GM12878 (cell line): ENCODE results near the gene SLC25A43. TPM values are rescaled to one million over a fixed set of nuclear protein-coding genes. Genes with fewer than 3 reads are reported as not detected.

Experiments
- ATAC-seq: fragments of 200-7000 bp; cut with Tn5 transposase; 3 replicates; pipeline ENCODE4 v1.9.1; 2020; ENCODE audit warnings: mild to moderate bottlenecking, moderate library complexity
- BruUV-seq: library from RNA; stranded (reverse); fragments of 400-500 nt; replicated peaks from 2 replicates; lab custom pipeline; 2021; lab: Mats Ljungman, UMichigan
- CTCF ChIA-PET: fragments of 300-600 bp; sonication (Branson Sonifier 250); formaldehyde crosslinking; extraction: SDS; loops from one replicate; lab custom pipeline; 2021; ENCODE audit warnings: inconsistent platforms; lab: Yijun Ruan, JAX
- POLR2A ChIA-PET: fragments of 350-600 bp; formaldehyde crosslinking; extraction: SDS; loops from one replicate; lab custom pipeline; 2021; ENCODE audit warnings: inconsistent platforms; lab: Charles Lee
- RAD21 ChIA-PET: fragments of 300-600 bp; sonication (Branson Sonifier 250); formaldehyde crosslinking; loops from one replicate; lab custom pipeline; 2023; ENCODE audit warnings: antibody characterized with exemption; ENCODE audit not compliant: unreplicated experiment; lab: Charles Lee
- SMC1A ChIA-PET: fragments of 300-600 bp; sonication (Branson Sonifier 250); formaldehyde crosslinking; loops from one replicate; lab custom pipeline; 2023; ENCODE audit not compliant: unreplicated experiment, uncharacterized antibody; lab: Charles Lee
- DNase-seq: peaks from one replicate; pipeline ENCODE4 v3.0.0-alpha.2; 2011; ENCODE audit warnings: low read depth, low spot score
- FAIRE-seq: peaks from 3 replicates; lab custom pipeline; 2011; peaks lifted over from hg19 to GRCh38; lab: Jason Lieb, UNC
- H2AFZ ChIP-seq: 2 replicates; pipeline ENCODE4 v1.6.0; 2011; ENCODE audit warnings: low read depth, low read length, control low read depth; ENCODE audit not compliant: control insufficient read depth
- H3K27ac ChIP-seq: 2 replicates; pipeline ENCODE4 v1.5.1; 2011; ENCODE audit warnings: control low read depth; ENCODE audit not compliant: control insufficient read depth, insufficient read depth
- H3K27me3 ChIP-seq, 2 experiments: replicated peaks in 1 of 2; 2 replicates each; pipeline versions ENCODE4 v1.6.0 to v1.6.1; 2011; ENCODE audit warnings: low read length in 1 of 2; ENCODE audit not compliant: control insufficient read depth in 2 of 2, insufficient read depth in 2 of 2
- H3K36me3 ChIP-seq, 2 experiments: 2 replicates each; pipeline ENCODE4 v1.5.1; 2011; ENCODE audit warnings: low read length in 1 of 2; ENCODE audit not compliant: control insufficient read depth in 2 of 2, insufficient read depth in 2 of 2
- H3K4me1 ChIP-seq: 2 replicates; pipeline ENCODE4 v1.6.1; 2011; ENCODE audit warnings: mild to moderate bottlenecking, low read length, moderate library complexity, mixed read lengths; ENCODE audit not compliant: control insufficient read depth, insufficient read depth
- H3K4me2 ChIP-seq: 2 replicates; pipeline ENCODE4 v1.6.0; 2011; ENCODE audit warnings: control low read depth; ENCODE audit not compliant: control insufficient read depth, insufficient read depth
- H3K4me3 ChIP-seq: fragments of 200-600 bp; sonication (generic); 2 replicates; pipeline ENCODE4 v1.5.1; 2016
- H3K79me2 ChIP-seq: 2 replicates; pipeline ENCODE4 v1.6.0; 2011; ENCODE audit warnings: low read length; ENCODE audit not compliant: control insufficient read depth, insufficient read depth
- H3K9ac ChIP-seq: 2 replicates; pipeline ENCODE4 v1.8.0; 2011; ENCODE audit warnings: low read length, control low read depth, mixed read lengths; ENCODE audit not compliant: control insufficient read depth, insufficient read depth
- H3K9me3 ChIP-seq: replicated peaks from 3 replicates; pipeline ENCODE4 v1.5.1; 2011; ENCODE audit warnings: mild to moderate bottlenecking, low read length; ENCODE audit not compliant: control insufficient read depth, insufficient read depth
- H4K20me1 ChIP-seq: 2 replicates; pipeline ENCODE4 v1.6.0; 2011; ENCODE audit not compliant: control insufficient read depth, insufficient read depth
- BCLAF1 ChIP-seq: fragments of 450-650 bp; IDR thresholded peaks from 2 replicates; pipeline ENCODE4 v1.6.1; 2017; ENCODE audit warnings: antibody characterized with exemption, mild to moderate bottlenecking, moderate library complexity
- CEBPZ ChIP-seq: fragments of 150-350 bp; IDR thresholded peaks from 2 replicates; pipeline ENCODE4 v1.6.1; 2016; ENCODE audit warnings: low read depth, low read length
- CREB1 ChIP-seq: IDR thresholded peaks from 2 replicates; pipeline ENCODE4 v1.6.1; 2012; ENCODE audit warnings: low read depth, mild to moderate bottlenecking, inconsistent platforms
- EP300 ChIP-seq, 2 experiments: fragments of 150-350 bp in 1 of 2; IDR thresholded peaks; 2 replicates each; pipeline ENCODE4 v1.6.1; 2011 to 2012; ENCODE audit warnings: low read depth in 2 of 2, low read length in 2 of 2, borderline replicate concordance in 1 of 2, improper control_type of control experiment in 1 of 2, inconsistent platforms in 1 of 2; ENCODE audit not compliant: control insufficient read depth in 1 of 2
- FOXM1 ChIP-seq: IDR thresholded peaks from 2 replicates; pipeline ENCODE4 v1.6.1; 2012; ENCODE audit warnings: low read depth, mild to moderate bottlenecking, inconsistent platforms, low read length, moderate library complexity
- MEF2B ChIP-seq: fragments of 450-650 bp; IDR thresholded peaks from 2 replicates; pipeline ENCODE4 v1.6.1; 2018; ENCODE audit warnings: mild to moderate bottlenecking, moderate library complexity; ENCODE audit not compliant: partially characterized antibody, poor library complexity, severe bottlenecking
- NFXL1 ChIP-seq: fragments of 450-650 bp; IDR thresholded peaks from 2 replicates; pipeline ENCODE4 v1.6.1; 2017; ENCODE audit warnings: antibody characterized with exemption, mild to moderate bottlenecking, borderline replicate concordance
- NR2F1 ChIP-seq: fragments of 450-650 bp; conservative IDR thresholded peaks from 2 replicates; pipeline ENCODE4 v1.6.1; 2017; ENCODE audit warnings: mild to moderate bottlenecking
- PAX8 ChIP-seq: fragments of 450-650 bp; IDR thresholded peaks from 2 replicates; pipeline ENCODE4 v1.6.1; 2017; ENCODE audit warnings: mild to moderate bottlenecking, moderate library complexity
- PBX3 ChIP-seq: IDR thresholded peaks from 2 replicates; pipeline ENCODE4 v1.6.1; 2011; ENCODE audit warnings: mild to moderate bottlenecking, low read depth, low read length, moderate library complexity; ENCODE audit not compliant: insufficient replicate concordance
- POLR2A ChIP-seq: IDR thresholded peaks from 2 replicates; pipeline ENCODE4 v1.6.1; 2011; ENCODE audit warnings: low read depth, mild to moderate bottlenecking, low read length
- SP1 ChIP-seq: IDR thresholded peaks from one replicate; pipeline ENCODE4 v1.6.1; 2011; ENCODE audit warnings: low read depth, low read length
- SUPT20H ChIP-seq: IDR thresholded peaks from 2 replicates; pipeline ENCODE4 v1.6.1; 2011; ENCODE audit warnings: low read depth, mild to moderate bottlenecking, low read length, moderate library complexity, borderline replicate concordance; ENCODE audit not compliant: control insufficient read depth
- TCF7 ChIP-seq: IDR thresholded peaks from 2 replicates; pipeline ENCODE4 v1.6.1; 2014; ENCODE audit warnings: antibody characterized with exemption, borderline replicate concordance
- YY1 ChIP-seq: IDR thresholded peaks from 2 replicates; pipeline ENCODE4 v1.6.1; 2011; ENCODE audit warnings: low read depth, mild to moderate bottlenecking, low read length
- ZNF274 ChIP-seq: IDR thresholded peaks from one replicate; pipeline ENCODE4 v1.8.0; 2011; ENCODE audit not compliant: insufficient read length, insufficient read depth
- ZZZ3 ChIP-seq: IDR thresholded peaks from 2 replicates; pipeline ENCODE4 v1.6.1; 2011; ENCODE audit warnings: low read depth; ENCODE audit not compliant: control insufficient read depth, insufficient read length
- WGBS: methylation state at CpG from one replicate; pipeline ENCODE4 v1.1.6; 2016; ENCODE audit warnings: low lambda C conversion rate; ENCODE audit not compliant: insufficient replicate concordance, insufficient coverage; ENCODE audit errors: missing lambda C conversion rate; 5-methylcytosine and 5-hydroxymethylcytosine counted together
- in situ Hi-C: fragments of 300-500 bp; cut with MboI; formaldehyde crosslinking; loops from 9 replicates; pipeline ENCODE4 v1.14.3; 2018; ENCODE audit warnings: mixed read lengths
- intact Hi-C: fragments of 100-400 bp; cut with micrococcal nuclease; formaldehyde crosslinking; loops from one replicate; pipeline ENCODE4 v1.14.2; 2022; ENCODE audit not compliant: unreplicated experiment
- polyA plus RNA-seq, 11 experiments: library from polyadenylated mRNA; depleted of rRNA in 4 of 11; unstranded in 6 of 11; stranded (reverse) in 5 of 11; fragments of >200 nt; fragmentation: Nextera tagmentation in 4 of 11; fragmentation: Illumina TruSeq in 1 of 11; extraction: Ambion mirVana in 4 of 11; extraction: Trizol in 1 of 11; gene quantifications; 1 replicate in 1 of 11; 2 replicates in 10 of 11; pipeline versions ENCODE4 v1.2.1 to v1.2.3, GENCODE V29; 2011 to 2016; ENCODE audit warnings: inconsistent platforms in 2 of 11, missing spikeins in 2 of 11, low read depth in 1 of 11
- total RNA-seq, 4 experiments: library from RNA; depleted of rRNA in 3 of 4; stranded (reverse); fragments of >200 nt in 3 of 4; fragmentation: Illumina TruSeq in 1 of 4; extraction: Trizol in 1 of 4; gene quantifications; 2 replicates each; pipeline versions ENCODE4 v1.2.1 to v1.2.3, GENCODE V29; 2013 to 2021

SLC25A43 gene
- total and polyA plus RNA-seq, 10 of the 15 experiments (the other 5 are each of a cell fraction or from before 2014, with no cell fraction given): 2.5 to 13.5 (median 6.8) TPM

GRCh38 chrX:119375561-119375960, 23.6 kb upstream of the SLC25A43 start (continued):
- TF ChIP-seq FOXM1 (no peak), SUPT20H (no peak), TCF7 (no peak), BCLAF1 (no peak), ZZZ3 (no peak), POLR2A (no peak), EP300 (IDR thresholded peaks at IDR 0.05; ENCODE audit: borderline replicate concordance in 1 of 2, control insufficient read depth in 1 of 2, low read depth in 2 of 2, low read length in 2 of 2) (no peak), PAX8 (no peak), YY1 (no peak)

GRCh38 chrX:119376312-119376711, 22.8 kb upstream of the SLC25A43 start:
- RAD21 ChIA-PET: no interaction called here
- H3K27ac ChIP-seq: no peak overlapping the region
- no peaks in the 10 kb centered on the region for H4K20me1 ChIP-seq
- CTCF ChIA-PET: no interaction called here
- no peaks in the 10 kb centered on the region for H3K27me3 ChIP-seq
- no peak for DNase-seq
- no TSS peak for BruUV-seq
- 1% methylated on average over 5 of the region's 5 CpGs for WGBS
- H2AFZ ChIP-seq: no peak overlapping the region
- POLR2A ChIA-PET: no interaction called here
- intact Hi-C loops (no loop called here), in situ Hi-C loops (no loop called here)
- no peak overlapping the region for H3K4me2 ChIP-seq
- no peak for FAIRE-seq
- H3K4me1 ChIP-seq: no peaks in the 10 kb centered on the region
- no peaks in the 10 kb centered on the region for H3K9me3 ChIP-seq
- H3K9ac ChIP-seq: no peak overlapping the region
- ATAC-seq: no peak
- H3K4me3 ChIP-seq: no peak overlapping the region
- SMC1A ChIA-PET: no interaction called here
- no peaks in the 10 kb centered on the region for H3K36me3 ChIP-seq
- no peaks in the 10 kb centered on the region for H3K79me2 ChIP-seq
- no peak for TF ChIP-seq NR2F1
- TF ChIP-seq ZNF274: no peak
- no peak for TF ChIP-seq PBX3
- TF ChIP-seq MEF2B: no peak
- no peak for TF ChIP-seq SP1
- TF ChIP-seq NFXL1: no peak
- TF ChIP-seq CREB1: no peak
- TF ChIP-seq CEBPZ: no peak
